SKM-1 treated with dmso at 0.1 percent for 144 hours (cell line): ENCODE data around the gene MTMR1.

Experiments used
- DNase-seq: peaks from one replicate; lab custom pipeline; 2025; ENCODE audit not compliant: unreplicated experiment; lab: John Stamatoyannopoulos, UW

MTMR1 gene

DNA sequence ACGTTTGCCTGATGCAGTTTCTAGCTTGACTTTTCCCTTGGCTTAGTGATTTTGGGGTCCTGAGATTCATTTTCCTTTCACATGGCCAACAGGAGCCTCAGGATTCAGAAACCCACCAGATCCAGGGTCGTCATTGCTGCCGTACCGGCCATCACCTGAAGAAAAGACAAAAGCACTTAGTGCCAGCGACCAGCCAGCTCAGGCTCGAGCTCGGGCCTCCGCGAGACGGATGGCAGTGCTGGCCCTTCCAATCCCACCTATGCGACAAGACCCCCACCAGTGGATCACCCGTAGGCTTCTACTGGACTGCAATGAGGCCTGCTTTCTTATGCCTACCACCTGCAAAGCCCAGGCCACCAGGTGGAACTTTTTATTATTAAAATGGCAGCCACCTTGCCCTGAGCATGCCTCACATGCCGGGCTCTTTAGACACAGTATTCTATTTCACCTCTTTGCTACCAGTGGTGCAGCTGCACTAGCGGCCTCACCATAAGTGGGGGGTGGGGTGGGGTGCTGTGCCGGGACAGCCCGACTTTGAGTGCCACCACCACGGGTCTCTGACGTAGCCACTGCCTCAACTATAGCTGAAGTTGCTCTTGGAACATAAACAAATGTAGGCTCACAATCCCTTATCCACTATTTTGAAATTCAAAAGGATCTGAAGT lies 84.3 kb downstream of the MTMR1 start:
- no peak for DNase-seq

- no peak for DNase-seq
These were observed 86.2 kb downstream of the MTMR1 start for GRCh38 chrX:150779385-150779784.

DNA sequence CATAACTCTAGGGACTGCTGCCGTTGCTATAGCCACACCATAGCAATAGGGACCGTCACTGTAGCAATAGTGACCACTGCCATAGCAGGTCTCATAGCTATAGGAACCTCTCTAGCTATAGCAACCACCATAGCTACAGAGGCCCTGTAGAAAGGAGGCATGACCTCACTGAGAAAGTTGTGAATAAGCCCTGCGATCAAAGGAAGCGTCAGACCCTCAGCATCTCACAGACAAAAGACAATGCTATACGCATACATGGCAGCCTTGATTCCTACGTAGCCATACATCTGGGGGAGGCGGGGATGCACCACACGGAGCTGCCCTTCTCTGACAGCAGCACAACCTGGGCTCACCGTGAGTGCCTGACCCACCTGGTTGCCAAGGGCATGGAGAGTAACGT lies 88.5 kb downstream of the MTMR1 start:
- DNase-seq = no peak

DNA sequence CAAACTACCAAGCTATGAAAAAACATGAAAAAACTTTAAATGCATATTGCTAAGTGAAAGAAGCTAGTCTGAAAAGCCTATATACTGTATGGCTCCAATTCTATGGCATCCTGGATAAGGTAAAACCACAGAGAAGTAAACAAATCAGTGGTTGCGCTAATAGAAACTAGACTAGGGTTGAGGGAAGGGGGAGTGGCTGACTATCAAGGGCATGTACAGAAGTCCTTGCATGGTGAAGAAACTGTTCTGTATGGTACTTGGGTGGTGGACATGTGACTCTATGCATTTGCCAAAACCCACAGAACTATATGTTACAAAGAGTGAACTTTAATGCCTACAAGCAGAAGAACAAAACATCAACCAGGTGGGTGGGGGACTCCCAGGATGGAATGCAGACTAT lies 96.8 kb downstream of the MTMR1 start:
- DNase-seq = no peak

- DNase-seq = no peak
These were observed 99.8 kb downstream of the MTMR1 start for GRCh38 chrX:150792949-150793527.

DNA sequence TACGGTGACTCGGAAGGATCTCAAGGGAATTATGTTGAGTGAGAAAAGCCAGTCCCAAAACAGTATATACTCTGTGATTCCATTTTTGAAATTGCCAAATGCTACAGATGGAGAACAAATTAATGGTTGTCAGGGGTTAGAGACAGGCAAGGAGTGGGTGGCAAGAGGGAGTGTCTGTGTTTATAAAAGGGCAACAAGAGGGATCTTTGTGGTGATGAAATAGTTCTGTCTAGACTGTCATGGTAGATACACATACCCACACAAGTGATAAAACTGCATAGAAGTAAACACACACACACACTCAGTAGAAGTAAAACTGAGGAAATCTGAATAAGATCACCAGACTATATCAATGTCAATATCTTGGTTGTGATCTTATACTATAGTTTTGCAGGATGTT lies 112.5 kb downstream of the MTMR1 start:
- no peak for DNase-seq

DNA sequence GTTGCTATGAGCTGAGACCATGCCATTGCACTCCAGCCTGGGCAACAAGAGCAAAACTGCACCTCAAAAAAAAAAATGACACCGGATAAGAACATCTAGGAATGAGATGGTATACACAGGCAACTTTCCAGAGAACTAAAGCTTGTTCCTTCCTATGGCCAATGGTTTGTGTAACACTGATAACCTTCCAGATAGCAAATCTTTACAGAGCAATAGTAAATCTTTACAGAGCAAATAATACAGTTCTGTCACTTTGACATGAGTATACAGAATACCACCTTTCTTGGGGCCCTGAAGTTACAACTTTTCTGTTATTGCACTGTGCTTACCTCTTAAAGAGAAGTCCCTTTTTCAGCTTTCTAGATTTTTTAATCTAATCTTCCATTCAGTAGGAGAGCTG lies 113.6 kb downstream of the MTMR1 start:
- DNase-seq = no peak

DNA sequence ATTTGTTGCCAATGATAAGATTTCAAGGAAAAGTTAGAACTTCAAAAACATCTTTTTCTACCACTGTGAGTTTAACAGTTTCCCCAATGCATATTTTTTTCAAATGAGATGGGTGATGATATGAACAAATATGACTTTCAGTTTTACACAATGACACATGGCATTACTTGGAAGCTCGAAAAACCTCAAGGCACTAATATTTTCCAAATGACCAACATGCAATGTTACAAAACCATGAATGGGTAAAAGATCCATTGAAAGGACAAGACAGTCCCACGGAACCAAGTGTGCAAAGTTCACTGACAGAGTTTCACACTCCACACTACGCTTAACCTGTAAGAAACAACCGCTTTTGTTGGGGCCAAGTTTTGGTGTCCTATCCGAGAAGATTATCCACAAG lies 120.7 kb downstream of the MTMR1 start:
- no peak for DNase-seq
